Right ventricle myocardium superior (tissue), 1 donor: Measurements from ENCODE around the gene COPS6. TPM values are rescaled to one million over a fixed set of nuclear protein-coding genes. Genes with fewer than 3 reads are reported as not detected.

Source experiments
- microRNA-seq: library from miRNA; unstranded; fragments of <30 nt; microRNA quantifications from one replicate; pipeline ENCODE4 v1.2.0, GENCODE V29; 2020
- total RNA-seq: library from RNA; stranded (reverse); fragmentation: NEBNext Ultra II Directional; extraction: Animal tissue kit (Norgen Biotek cat#: 25700); gene quantifications from one replicate; pipeline ENCODE4 v1.2.1, GENCODE V29; 2021
- donor health status: DM: no; HTN: yes; CAD: no; lungs with severe emphysema.

The COPS6 gene
- total RNA-seq, 1 donor from 2014 or later, result 107 TPM

Small RNA genes within 50 kb of the gene (microRNA-seq; reads per million reads assigned to microRNA genes)
- 1,113 reads per million, percentile 84 among the genes with 10 or more reads in this experiment for gene MIR106B
- 286 reads per million, percentile 68 among the genes with 10 or more reads in this experiment for gene MIR25
- 1,762 reads per million, percentile 87 among the genes with 10 or more reads in this experiment for gene MIR93

Other genes with a start within 250 kb of the COPS6 start
- gene OR2AE1, start 211.9 kb upstream of the COPS6 start, total RNA-seq, result not detected
- 6.9 TPM for gene TRIM4, start 169.4 kb upstream of the COPS6 start, total RNA-seq
- 0.19 TPM for gene GJC3, start 159.3 kb upstream of the COPS6 start, total RNA-seq
- 113 TPM for gene AZGP1, start 112.9 kb upstream of the COPS6 start, total RNA-seq
- 30.3 TPM for gene ZKSCAN1, start 73.4 kb upstream of the COPS6 start, total RNA-seq
- gene ZSCAN21, start 39.2 kb upstream of the COPS6 start, total RNA-seq, result 6.9 TPM
- gene ZNF3, start 7.2 kb upstream of the COPS6 start, total RNA-seq, result 12.0 TPM
- 21.6 TPM for gene MCM7, start 12.4 kb downstream of the COPS6 start, total RNA-seq
- gene AP4M1, start 12.7 kb downstream of the COPS6 start, total RNA-seq, result 13.4 TPM
- 35.8 TPM for gene TAF6, start 30.4 kb downstream of the COPS6 start, total RNA-seq
- 9.5 TPM for gene CNPY4, start 30.7 kb downstream of the COPS6 start, total RNA-seq
- gene MBLAC1, start 38.0 kb downstream of the COPS6 start, total RNA-seq, result 2.6 TPM
- gene LAMTOR4, start 59.9 kb downstream of the COPS6 start, total RNA-seq, result 121 TPM
- gene TRAPPC14, start 69.8 kb downstream of the COPS6 start, total RNA-seq, result 7.5 TPM
- 1.7 TPM for gene GAL3ST4, start 79.6 kb downstream of the COPS6 start, total RNA-seq
- gene GPC2, start 88.4 kb downstream of the COPS6 start, total RNA-seq, result 0.13 TPM
- gene STAG3, start 88.9 kb downstream of the COPS6 start, total RNA-seq, result 0.94 TPM
- not detected for gene PVRIG, start 131.0 kb downstream of the COPS6 start, total RNA-seq
- gene SPDYE3, start 218.7 kb downstream of the COPS6 start, total RNA-seq, result not detected